ENCODE results near the gene PHTF2. TPM values are rescaled to one million over a fixed set of nuclear protein-coding genes. Genes with fewer than 3 reads are reported as not detected.
"Not testable (repeated sequence)": the region's sequence is repeated elsewhere in the genome, so short reads cannot be mapped to it uniquely, and the experiment has no call there.

The PHTF2 gene
- polyA plus RNA-seq, 5 donors: 16.9 to 42.3 (median 34.4) TPM

- DNase-seq: no peak
These were observed 29.4 kb downstream of the PHTF2 start for GRCh38 chr7:77827999-77828398.

GRCh38 chr7:77830649-77831355 is 32.2 kb downstream of the PHTF2 start:
- no peak for DNase-seq

- DNase-seq: no peak
These were observed 32.9 kb downstream of the PHTF2 start for GRCh38 chr7:77831481-77831880.

GRCh38 chr7:77831953-77832352 is 33.4 kb downstream of the PHTF2 start:
- DNase-seq: no peak

DNA sequence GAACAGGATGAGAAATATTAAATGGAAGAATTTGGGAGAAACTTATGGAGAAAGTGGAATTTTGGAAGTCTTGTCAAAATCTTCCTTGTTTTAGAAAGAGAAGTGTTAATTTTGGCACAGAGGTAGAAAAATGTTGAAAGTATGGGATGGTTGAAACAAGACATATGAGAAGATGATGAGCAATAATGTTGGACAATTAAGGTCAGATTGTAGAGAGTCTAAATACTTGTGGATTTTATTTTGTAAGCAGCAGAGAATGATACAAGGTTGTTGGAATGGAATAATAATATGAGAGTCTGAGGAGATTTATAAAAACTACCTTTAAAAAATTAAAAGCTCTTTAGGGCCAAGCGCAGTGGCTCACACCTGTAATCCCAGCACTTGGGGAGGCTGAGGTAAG is 34.6 kb downstream of the PHTF2 start:
- no peak for DNase-seq

GRCh38 chr7:77836425-77836824 is 37.9 kb downstream of the PHTF2 start:
- DNase-seq: not testable (repeated sequence)

GRCh38 chr7:77837275-77837674 is 38.7 kb downstream of the PHTF2 start:
- no peak for DNase-seq

DNA sequence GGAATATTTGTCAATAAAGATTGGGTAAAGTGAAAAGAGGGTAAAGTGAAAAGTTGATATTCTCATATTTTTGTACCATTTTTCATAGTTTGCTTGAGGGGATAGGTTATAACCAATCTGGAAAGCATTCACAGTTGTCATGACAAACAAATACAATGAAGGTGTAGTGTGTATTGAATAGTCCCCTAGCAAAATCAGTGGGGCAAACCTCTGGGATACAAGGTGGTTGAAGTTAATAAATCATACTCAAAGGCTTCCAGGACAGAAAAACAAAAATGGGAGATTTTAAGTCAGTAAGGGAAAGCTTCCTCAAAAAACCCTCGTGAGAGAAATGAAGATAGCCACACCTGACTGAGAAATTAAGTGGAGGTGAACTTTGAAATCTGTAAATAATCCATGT is 39.4 kb downstream of the PHTF2 start:
- DNase-seq: no peak

DNA sequence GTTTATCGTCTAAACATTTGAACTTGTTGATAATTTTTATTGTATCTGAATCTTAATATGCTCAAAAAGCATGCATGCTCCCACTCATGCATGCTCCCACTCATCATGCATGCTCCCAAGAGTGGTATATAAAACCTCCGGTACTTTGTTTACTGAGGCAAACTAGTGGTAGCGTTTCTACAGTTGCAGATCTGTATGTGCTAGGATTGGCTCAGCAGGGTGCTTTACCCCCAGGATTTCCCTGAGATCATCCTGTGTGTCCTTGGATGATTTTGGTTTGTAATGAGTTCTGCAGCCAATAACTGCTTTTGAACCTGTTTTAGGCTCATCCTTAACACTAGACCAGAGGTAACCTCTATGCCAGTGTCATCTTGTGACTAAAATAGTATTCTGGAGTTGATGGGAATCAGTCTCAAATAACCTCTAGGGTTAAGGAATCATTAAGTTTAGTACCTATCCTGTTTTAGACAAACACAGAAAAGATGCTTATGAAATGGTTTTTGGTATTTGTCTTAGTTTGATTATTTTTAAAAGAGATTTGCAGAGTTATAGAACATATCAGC is 40.4 kb downstream of the PHTF2 start:
- DNase-seq: no peak

DNA sequence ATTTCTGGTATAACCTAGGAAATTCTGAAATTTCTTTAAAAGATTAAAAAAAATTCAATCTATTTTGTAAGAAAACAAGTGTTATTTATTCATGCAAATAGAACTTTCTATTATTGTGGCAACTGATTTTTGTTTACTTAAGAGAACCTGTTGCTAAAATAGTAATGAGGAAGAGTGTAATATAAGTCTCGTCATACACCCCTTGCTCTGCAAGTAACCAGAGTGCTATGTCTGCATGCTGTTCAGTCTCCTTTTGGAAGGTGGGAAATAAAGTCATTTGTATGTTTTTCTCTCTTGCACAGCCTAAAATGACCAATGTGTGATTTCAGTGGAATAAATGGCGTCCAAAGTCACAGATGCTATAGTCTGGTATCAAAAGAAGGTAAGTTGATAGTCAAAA is 41.3 kb downstream of the PHTF2 start:
- no peak for DNase-seq

GRCh38 chr7:77843194-77843593 is 44.6 kb downstream of the PHTF2 start:
- DNase-seq: no peak

DNA sequence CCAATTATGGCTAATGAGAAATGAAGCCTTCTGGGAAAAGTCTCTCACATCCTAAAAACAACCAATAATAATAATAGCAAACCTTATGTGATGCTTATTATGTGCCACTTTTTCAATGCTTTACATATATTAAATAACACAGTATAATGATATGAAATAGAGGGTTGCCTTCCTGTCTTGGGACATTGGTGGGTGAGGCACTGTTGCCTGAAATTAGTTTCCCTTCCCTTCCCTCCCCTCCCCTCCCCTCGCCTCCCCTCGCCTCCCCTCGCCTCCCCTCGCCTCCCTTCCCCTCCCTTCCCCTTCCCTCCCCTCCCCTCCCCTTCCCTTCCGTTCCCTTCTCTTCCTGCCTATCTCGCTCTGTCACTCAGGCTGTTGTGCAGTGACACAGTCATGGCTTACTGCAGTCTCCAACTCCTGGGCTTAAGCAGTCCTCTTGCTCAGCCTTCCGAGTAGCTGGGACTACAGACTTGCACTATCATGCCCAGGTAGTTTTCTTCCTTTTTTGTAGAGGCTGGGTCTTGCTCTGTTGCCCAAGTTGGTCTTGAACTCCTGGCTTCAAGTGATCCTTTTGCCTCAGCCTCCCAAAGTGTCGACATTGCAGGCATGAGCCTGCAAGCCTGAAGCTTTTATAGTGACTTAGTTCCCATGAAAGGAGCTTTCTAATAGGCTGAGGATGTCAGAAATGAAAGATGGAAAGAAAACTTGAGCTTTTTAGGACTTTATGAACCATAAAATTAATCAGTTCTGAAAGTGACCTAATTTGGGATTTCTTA is 47.9 kb downstream of the PHTF2 start:
- DNase-seq: no peak

DNA sequence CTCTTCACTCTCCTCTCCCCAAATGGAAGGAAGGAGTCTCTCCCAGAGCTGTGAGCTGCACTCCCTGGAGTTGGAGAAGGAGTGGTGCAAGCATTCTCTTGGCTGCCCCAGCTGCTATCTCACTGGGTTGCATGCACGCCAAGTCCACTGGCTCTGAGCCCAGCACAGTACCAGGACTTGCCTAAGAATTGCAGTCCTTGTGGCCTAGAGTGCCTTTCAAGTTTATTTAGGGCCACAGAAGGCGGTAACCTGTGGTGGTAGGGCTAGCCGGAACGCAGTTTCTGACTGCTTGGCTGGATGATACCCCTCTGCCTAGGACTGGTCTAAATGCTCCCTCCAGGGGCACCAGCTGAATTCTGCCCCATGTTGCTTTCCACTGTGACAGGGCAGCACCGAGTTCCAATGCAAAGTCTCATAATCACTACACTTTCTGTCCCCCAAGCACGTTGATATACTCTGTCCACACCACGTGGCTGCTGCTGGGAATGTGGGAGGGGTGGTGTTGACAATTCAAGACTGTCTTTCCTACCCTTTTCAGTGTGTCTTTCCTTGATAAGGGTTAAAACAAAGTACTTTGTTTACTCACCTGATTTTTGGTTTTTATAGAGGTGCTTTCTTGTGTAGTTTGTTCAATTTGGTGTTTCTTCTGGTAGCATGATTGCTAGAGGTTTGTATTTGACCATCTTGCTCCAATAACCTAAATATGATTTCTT is 57.0 kb downstream of the PHTF2 start:
- DNase-seq: no peak

GRCh38 chr7:77858278-77858677 is 59.7 kb downstream of the PHTF2 start:
- DNase-seq: no peak

- no peak for DNase-seq
These were observed 60.8 kb downstream of the PHTF2 start for GRCh38 chr7:77859343-77859742.

GRCh38 chr7:77862691-77863090 is 64.1 kb downstream of the PHTF2 start:
- DNase-seq: no peak

DNA sequence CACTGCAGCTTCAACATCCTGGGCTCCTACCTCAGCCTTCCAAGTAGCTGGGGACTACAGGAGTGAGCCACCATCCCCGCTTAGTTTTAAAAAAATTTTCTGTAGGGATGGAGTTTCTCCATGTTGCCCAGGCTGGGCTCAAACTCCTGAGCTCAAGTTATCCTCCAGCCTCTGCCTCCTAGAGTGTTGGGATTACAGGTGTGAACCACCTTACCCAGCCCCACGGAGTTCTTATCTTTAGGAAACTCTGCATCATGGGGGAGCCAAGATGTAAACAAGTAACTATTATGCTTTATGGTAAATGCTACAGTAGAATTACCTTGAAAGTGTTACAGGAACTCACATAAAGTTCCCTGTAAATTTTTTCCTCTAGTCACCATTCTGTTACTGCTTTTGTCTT is 65.3 kb downstream of the PHTF2 start:
- DNase-seq: no peak

- DNase-seq: no peak
These were observed 67.8 kb downstream of the PHTF2 start for GRCh38 chr7:77866370-77866769.

DNA sequence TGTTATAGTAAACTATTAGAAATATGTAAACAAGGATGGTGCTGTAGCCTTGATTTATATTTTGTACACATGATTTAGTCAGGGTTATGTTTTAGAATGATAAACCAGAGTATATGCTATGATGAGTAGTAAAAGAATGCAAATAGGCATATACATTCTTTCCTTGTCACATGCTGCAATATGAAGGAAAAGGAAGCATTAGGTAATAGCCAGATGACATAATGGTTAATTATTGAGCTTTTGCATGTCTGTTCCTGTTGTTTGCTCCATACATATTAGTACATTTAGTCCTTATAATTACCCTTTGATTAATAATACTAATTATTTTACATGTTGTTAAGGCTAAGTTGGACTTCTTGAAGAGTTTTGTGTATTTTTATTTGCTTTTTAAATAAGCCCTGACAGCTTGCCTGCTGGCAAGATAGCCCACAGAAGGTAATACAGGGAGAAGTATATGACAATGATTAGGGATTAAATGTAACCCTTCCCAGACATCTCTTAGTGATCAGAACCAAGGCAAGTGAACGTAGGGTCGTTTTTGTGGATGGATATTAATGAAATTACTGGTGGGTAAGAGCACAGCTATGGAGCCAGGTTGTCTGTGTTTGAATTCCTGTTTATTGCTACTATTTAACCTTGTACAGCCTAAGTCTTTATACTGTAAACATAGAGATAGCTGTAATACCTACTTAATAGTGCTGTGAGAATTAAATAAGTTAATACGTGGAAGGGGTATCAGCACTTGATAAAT is 68.4 kb downstream of the PHTF2 start:
- DNase-seq: peak; percentile 6 to 11

GRCh38 chr7:77867537-77867865 is 68.9 kb downstream of the PHTF2 start:
- no peak for DNase-seq

DNA sequence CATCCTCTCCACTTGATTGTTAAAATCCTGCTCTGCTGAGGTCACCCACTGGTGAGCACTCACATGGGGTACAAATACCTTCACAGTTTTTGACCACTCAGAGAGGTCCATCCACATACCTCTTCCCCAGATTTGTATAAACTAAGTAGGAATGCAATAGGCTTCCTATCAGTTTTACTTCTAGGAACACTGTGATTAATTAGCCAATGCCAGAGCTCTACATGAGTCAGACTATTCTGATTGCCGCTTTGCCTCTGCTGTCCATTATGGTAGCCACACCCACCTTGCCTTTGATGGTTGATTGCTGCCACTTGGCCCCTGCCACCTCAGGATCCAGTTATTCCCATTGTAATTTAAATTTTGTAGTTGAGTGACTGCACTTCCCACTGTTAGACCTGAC is 73.7 kb downstream of the PHTF2 start:
- not testable (repeated sequence) for DNase-seq

All from right lung (tissue), 5 donors.